GM12864 (cell line): ENCODE data around the gene MAP3K14.
"Not testable (repeated sequence)": the region's sequence is repeated elsewhere in the genome, so short reads cannot be mapped to it uniquely, and the experiment has no call there.

Experiments
- DNase-seq: peaks from one replicate; pipeline ENCODE4 v3.0.0-alpha.2; 2011; ENCODE audit warnings: low read depth
- H3K4me3 ChIP-seq: 2 replicates; pipeline ENCODE4 v1.5.1; 2011; ENCODE audit warnings: mild to moderate bottlenecking, low read depth, low read length, control low read depth
- TF ChIP-seq, protein P1 (sequence below): IDR thresholded peaks from 2 replicates; pipeline ENCODE4 v1.5.1; 2011; ENCODE audit warnings: low read depth, mild to moderate bottlenecking, moderate library complexity, low read length, control low read depth, inconsistent platforms; ENCODE audit errors: missing control alignments

The MAP3K14 gene

DNA sequence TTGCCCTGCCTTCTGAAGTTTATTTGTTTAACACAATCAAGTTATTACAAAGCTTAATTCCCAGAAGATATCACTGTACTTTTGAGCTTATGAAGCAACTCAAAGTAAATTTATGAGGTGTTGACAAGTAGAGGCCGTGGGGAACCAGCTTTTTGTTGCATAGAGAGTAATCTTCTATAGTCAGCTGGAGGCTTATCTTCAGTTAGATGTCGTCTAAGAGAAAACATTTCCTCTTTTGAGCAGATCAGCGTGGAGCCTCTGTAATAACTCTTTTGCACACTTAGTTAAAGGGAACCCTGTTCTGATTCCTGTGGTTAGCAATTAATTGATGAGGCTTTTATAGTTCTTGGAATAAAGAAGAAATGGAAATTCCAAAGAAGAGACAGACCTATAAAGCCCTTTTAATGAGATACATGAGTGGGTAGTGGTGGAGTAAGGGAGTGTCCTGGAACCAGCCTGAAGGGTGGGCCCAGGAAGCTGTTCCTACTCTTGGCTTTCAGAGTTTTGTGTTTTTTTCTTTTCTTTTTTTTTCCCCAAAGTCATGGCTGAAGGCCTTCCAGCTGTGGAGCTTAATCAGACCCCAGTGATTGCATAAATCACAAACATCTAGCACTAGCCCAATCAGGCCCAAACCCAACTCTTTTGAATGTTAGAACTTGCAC is 28.9 kb upstream of the MAP3K14 start:
- H3K4me3 ChIP-seq = no peak overlapping the region
- no peak for DNase-seq
- TF ChIP-seq, protein P1, sequence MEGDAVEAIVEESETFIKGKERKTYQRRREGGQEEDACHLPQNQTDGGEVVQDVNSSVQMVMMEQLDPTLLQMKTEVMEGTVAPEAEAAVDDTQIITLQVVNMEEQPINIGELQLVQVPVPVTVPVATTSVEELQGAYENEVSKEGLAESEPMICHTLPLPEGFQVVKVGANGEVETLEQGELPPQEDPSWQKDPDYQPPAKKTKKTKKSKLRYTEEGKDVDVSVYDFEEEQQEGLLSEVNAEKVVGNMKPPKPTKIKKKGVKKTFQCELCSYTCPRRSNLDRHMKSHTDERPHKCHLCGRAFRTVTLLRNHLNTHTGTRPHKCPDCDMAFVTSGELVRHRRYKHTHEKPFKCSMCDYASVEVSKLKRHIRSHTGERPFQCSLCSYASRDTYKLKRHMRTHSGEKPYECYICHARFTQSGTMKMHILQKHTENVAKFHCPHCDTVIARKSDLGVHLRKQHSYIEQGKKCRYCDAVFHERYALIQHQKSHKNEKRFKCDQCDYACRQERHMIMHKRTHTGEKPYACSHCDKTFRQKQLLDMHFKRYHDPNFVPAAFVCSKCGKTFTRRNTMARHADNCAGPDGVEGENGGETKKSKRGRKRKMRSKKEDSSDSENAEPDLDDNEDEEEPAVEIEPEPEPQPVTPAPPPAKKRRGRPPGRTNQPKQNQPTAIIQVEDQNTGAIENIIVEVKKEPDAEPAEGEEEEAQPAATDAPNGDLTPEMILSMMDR = no peak

DNA sequence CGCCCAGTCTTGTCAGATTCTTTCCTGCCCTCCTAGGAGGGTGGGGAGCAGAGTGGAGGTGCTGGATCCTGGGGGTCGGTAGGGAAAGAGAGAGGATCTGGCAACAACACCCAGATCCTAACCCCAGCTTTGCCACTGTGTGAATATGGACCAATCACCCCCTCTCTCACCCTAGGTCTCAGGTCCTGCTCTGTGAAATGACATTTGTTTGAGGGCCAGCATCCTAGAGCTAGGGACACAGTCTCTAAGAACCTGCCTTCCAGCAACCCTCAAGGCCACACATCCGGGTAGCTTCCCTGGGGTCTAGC is 28.4 kb upstream of the MAP3K14 start:
- TF ChIP-seq, protein P1 = no peak
- no peak for DNase-seq
- H3K4me3 ChIP-seq = no peak overlapping the region

DNA sequence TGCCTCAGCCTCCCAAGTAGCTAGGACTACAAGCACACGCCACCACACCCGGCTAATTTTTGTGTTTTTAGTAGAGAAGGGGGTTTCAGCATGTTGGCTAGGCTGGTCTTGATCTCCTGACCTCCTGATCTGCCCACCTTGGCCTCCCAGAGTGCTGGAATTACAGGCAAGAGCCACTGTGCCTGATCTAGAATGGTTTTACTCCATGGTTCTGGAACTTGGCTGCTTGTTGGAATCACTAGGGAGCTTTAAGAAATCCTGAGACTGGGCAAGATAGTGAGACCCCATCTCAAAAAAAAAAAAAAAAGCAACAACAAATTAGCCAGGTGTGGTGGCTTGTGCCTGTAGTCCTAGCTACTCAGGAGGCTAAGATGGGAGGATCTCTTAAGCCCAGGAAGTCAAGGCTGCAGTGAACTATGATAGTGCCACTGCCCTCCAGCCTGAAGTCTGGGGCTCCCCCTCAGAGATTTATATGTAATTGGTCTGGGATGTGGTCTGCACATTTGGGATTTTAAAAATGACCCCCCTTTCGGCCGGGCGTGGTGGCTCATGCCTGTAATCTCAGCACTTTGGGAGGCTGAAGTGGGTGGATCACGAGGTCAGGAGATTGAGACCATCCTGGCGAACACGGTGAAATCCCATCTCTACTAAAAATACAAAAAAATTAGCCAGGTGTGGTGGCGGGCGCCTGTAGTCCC is 27.3 kb upstream of the MAP3K14 start:
- not testable (repeated sequence) for H3K4me3 ChIP-seq, DNase-seq

DNA sequence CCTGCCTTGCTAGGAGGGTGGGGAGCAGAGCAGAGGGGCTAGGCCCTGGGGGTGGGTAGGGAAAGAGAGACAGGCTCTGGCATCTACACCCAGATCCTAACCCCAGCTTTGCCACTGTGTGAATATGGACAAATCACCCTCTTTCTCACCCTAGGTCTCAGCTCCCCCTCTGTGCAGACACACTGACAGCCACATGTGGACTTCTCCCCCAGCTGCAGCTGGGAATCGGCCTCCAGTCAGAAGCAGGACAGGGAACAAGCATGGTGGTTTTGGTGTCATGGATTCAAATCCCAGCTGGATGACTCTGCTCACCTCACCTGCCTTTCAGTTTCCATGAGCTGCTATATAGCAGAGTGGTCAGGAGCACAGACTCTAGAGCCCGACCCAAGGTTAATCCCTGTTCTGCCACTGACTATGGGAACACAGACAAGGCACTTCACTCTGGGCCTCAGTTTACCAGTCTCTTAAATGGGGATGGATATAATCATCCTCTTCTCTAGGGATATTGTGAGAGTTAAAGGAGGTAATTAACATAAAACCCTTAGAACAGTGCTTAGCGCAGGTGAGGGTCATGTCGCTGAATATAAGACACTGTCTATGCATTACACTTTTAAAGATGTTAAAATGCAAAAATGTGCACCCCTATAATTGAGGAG is 26.2 kb upstream of the MAP3K14 start:
- H3K4me3 ChIP-seq = no peak overlapping the region
- DNase-seq = no peak
- TF ChIP-seq, protein P1 = no peak

DNA sequence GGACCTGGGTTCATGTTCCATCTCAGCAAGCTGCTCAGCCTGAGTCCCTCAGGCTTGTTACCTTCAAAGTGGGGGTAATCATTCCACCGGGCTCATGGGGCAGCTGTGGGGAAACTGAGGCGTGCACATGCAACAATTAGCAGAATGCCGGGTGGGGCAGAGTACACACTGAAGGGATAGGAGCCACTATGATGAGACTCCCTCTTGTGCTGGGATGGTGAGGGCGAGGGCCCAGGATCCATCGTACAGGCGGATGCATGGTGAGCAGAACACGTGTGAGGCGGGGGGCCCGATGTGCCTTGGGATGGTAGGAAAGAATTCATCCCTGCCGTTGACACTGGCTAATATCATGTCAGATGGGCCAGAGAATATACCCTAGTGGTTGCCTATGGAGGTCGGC is 25.5 kb upstream of the MAP3K14 start:
- DNase-seq = no peak
- TF ChIP-seq, protein P1 = no peak
- no peak overlapping the region for H3K4me3 ChIP-seq

DNA sequence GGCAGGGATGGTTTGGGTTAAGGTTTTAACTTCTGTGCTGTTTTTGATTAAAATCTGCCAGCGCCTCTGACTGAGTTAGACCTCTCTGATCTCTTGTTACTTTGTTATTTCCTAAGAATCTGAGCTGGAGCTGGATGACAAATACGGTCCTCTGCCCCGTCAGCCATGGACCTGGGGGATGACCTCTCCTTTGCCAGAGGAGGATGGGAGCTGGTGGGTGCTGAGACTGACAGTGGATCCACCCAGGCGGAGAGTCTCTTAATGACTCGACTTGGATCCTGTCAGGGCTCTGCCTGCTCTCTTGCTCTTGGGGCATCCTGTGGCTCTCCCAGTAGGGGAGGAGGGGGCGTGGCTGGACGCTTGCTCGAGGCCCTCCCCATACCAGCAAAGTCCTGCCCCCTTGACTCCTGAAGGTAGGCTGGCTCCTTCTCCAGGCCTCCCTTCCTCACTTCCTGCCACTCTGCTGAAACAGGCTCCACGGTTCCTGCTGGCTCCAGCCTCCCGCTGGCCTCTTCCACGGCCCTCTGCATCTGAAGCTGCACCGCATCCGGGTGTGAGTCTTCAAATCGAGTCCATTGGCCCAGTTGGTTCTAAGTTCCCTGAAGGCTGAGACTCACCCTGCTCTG is 24.8 kb upstream of the MAP3K14 start:
- H3K4me3 ChIP-seq = no peak overlapping the region
- no peak for DNase-seq

More for the DNA sequence above, 24.8 kb upstream of the MAP3K14 start:
- TF ChIP-seq, protein P1 = no peak
